Measurements from ENCODE around the gene RBM42.

Gene RBM42

GRCh38 chr19:35671818-35672217, 43.0 kb downstream of the RBM42 start:
- H3K9me3 ChIP-seq (ENCODE audit: insufficient read depth, low read depth, low read length): no peaks in the 10 kb centered on the region
- H3K27me3 ChIP-seq (ENCODE audit: insufficient read depth, low read length): peaks cover 9% of the 10 kb centered on the region; the same call in 1 of the 2 replicates
- no peaks in the 10 kb centered on the region for H3K4me1 ChIP-seq (ENCODE audit: insufficient read depth, low read length)
- 81% methylated on average over 3 of the region's 3 CpGs for WGBS
- no peaks in the 10 kb centered on the region for H3K36me3 ChIP-seq (ENCODE audit: insufficient read depth, low read length)
- H3K9ac ChIP-seq (ENCODE audit: low read depth, low read length): no peak overlapping the region
- H3K27ac ChIP-seq (ENCODE audit: low read depth, low read length): no peak overlapping the region
- no peak overlapping the region for H3K4me3 ChIP-seq (ENCODE audit: low read length)

GRCh38 chr19:35673121-35673804, 44.4 kb downstream of the RBM42 start:
- WGBS: 3% methylated on average over 39 of the region's 39 CpGs
- H3K27ac ChIP-seq (ENCODE audit: low read depth, low read length): no peak overlapping the region

GRCh38 chr19:35675589-35676140, 46.8 kb downstream of the RBM42 start:
- Histone ChIP-seq H3K27me3 (ENCODE audit: insufficient read depth, low read length) (peaks cover 9% of the 10 kb centered on the region; the same call in 1 of the 2 replicates), H3K9me3 (ENCODE audit: insufficient read depth, low read depth, low read length) (no peaks in the 10 kb centered on the region), H3K4me1 (ENCODE audit: insufficient read depth, low read length) (no peaks in the 10 kb centered on the region), H3K4me3 (ENCODE audit: low read length) (no peak overlapping the region), H3K36me3 (ENCODE audit: insufficient read depth, low read length) (no peaks in the 10 kb centered on the region), H3K27ac (ENCODE audit: low read depth, low read length) (no peak overlapping the region), H3K9ac (ENCODE audit: low read depth, low read length) (no peak overlapping the region)
- WGBS: 83% methylated on average over 15 of the region's 15 CpGs

More at GRCh38 chr19:35673121-35673804, 44.4 kb downstream of the RBM42 start:
- H3K9ac ChIP-seq (ENCODE audit: low read depth, low read length): peak overlapping the region; percentile 48
- peak overlapping the region; percentile 67 for H3K4me3 ChIP-seq (ENCODE audit: low read length)
- no peaks in the 10 kb centered on the region for H3K36me3 ChIP-seq (ENCODE audit: insufficient read depth, low read length)
- no peaks in the 10 kb centered on the region for H3K4me1 ChIP-seq (ENCODE audit: insufficient read depth, low read length)
- no peaks in the 10 kb centered on the region for H3K9me3 ChIP-seq (ENCODE audit: insufficient read depth, low read depth, low read length)
- peaks cover 9% of the 10 kb centered on the region; the same call in 1 of the 2 replicates for H3K27me3 ChIP-seq (ENCODE audit: insufficient read depth, low read length)

All from HUES64 (cell line).